Limb (tissue), 2 donors: ENCODE results near the gene BCL2L1.

Experiments
- DNase-seq, 2 donors: peaks; one replicate each; pipeline ENCODE4 v3.0.0-alpha.2; 2016; ENCODE audit errors: extremely low spot score in 2 of 2

The BCL2L1 gene

GRCh38 chr20:31693987-31694661 is 28.5 kb downstream of the BCL2L1 start:
- peak in 1 of 2 donors; percentile 58 for DNase-seq

DNA sequence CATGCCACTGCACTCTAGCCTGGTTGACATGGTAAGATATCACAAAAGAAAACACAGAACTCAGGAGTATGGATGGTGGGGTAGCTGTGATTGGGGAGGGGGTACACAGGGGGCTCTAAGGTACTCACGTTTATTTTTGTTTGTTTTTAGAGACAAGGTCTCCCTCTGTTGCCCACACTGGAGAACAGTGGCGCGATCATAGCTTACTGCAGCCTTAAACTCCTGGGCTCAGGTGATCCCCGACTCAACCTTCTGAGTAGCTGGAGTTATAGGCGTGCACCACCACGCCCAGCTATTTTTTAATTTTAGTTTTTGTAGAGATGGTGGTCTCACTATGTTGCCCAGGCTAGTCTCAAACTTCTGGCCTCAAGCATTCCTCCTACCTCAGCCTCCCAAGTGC is 29.3 kb downstream of the BCL2L1 start:
- DNase-seq: no peak

GRCh38 chr20:31691646-31692275 is 30.9 kb downstream of the BCL2L1 start:
- no peak for DNase-seq

DNA sequence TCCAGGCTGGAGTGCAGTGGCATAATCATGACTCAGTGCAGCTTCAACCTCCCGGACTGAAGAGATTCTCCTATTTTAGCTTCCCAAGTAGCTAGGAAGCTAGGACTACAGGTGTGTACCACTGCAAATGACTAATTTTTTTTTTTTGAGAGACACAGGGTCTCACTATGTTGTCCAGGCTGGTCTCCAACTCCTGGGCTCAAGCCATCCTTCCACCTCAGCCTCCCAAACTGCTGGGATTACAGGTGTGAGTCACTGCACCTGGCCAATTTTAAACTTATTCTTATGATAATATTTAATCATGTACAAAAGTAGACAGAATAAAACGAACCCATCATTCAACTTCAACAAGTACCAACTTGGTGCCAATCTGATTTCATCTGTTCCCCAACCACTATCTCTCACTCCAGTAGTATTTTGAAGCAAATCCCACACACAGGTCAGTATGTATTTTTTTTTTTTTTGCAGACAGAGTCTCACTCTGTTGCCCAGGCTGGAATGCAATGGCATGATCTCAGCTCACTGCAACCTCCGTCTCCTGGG is 32.5 kb downstream of the BCL2L1 start:
- DNase-seq: no peak

- no peak for DNase-seq
Measured at GRCh38 chr20:31689141-31689540, 33.5 kb downstream of the BCL2L1 start.

DNA sequence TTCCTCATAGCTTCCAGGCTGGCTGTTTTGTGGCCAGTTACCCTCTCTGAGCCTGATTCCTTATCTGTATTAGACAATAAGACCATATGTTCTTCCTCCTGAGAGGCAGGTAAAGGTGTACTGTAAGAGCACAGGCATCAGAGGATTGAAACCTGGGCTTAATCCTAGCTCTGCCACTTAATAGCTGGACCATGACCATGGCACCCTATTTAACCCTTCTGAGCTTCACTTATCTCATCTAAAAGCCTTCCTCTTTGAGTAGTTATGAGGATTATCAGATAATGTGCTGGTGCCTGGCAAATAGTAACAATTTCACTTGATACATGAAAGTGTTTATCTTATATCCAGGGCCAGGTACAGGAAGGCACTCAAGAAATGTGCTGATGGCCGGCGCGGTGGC is 34.9 kb downstream of the BCL2L1 start:
- DNase-seq: no peak

DNA sequence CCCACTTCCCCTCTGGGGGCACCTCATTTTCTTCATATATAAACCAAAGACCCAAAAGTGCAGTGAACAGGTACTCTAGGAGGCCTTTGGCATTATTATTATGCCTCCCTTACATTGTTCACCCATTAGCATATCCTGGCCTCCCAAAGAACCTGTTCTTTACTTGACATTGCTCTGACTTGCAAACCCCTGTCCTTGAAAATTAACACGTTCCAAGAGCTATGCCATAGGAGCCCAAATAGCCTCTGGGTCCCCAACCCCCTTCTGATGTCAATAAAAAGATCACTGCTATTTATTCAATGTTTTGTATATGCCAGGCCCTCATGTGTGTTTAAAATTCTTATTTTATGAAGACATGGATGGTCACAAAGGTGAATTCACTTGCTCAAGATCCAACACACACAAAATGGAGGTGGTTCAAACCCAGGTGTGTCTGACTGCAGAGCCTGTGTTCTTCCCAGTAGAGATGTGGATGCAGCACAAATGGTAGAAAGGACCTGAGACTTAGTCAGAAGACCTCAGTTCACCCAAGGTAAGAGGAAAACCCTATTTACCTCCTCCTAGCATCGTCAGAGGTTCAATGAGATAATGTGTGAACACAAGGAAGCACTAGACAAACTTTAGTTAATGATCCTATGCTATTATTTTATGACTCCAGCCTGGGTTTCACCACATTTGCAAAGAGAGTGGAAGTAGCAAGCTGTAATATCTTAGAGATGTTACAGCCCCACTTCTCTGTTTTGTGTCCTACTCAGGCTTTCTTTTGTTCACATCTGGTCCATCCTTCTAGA is 36.6 kb downstream of the BCL2L1 start:
- no peak for DNase-seq

DNA sequence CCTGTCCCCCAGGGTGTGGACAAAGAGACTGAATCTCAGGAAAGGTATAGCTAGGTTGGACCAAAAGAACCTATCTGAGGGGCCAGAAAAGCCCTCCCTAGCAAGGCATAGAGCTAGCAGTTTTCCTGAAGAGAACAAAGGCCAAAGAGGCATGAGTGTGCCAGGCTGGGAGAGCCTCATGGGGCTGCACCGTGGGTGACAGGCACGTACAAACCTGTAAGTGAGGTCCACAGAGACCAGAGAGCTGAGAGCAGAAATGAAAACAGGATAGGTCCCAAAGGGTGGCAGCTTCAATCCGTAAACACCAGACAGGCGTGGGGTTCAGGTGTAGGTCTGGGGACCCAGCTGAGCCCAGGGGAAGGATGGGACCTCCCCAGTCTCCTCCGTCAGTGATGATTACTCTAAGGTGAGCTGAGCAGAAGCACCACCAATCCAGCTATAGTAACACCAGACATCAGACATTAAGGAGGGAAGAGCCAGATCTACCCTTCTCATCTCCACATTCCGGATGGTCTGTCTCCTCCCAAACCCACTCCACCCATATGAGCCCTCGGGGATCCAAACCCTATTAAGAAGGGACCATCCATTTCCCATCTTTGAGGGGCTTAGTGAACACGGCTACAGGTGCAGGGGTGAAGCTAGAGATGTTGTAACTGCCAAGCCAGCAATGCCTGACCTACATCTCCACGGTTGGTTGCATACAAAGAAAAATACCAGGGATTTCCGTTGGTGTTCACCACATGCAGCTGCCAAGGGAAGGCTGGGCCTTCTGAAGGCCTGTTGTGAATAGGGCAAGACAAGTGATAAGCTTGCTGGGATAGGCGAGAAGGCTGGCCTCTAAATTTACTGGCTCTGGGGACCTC is 38.3 kb downstream of the BCL2L1 start:
- DNase-seq: no peak

DNA sequence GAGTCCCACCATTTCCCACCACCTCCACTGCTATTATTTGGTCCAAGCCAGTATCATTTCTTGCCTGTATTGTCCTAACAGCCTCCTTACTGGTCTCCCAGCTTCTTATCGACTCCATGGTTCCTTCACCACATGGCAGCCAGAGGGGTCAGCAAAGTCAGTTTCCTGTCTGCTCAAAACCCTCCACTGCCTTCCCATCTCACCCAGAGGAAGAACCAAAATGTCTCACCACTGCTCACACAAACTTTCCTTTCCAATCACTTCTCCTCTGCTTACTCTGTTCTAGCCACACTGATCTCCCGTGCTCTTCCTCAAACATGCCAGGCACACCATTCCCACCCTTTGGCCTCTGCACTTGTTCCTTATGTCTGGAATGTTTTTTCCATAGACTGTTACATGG is 39.7 kb downstream of the BCL2L1 start:
- DNase-seq: no peak

DNA sequence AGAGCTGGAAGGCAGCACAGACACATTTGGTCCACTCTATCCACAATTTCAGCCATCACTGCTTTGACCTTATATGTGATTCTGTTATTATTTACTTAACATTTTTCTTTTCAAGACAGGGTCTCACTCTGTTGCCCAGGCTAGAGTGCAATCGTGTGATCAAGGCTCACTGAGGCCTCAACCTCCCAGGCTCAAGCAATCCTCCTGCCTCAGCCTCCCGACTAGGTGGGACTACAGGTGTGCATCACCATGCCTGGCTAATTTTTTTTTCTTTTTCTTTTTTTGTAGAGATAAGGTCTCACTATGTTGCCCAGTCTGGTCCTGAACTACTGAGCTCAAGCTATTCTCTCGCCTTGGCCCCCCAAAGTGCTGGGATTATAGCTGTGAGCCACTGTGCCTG is 40.3 kb downstream of the BCL2L1 start:
- no peak for DNase-seq

DNA sequence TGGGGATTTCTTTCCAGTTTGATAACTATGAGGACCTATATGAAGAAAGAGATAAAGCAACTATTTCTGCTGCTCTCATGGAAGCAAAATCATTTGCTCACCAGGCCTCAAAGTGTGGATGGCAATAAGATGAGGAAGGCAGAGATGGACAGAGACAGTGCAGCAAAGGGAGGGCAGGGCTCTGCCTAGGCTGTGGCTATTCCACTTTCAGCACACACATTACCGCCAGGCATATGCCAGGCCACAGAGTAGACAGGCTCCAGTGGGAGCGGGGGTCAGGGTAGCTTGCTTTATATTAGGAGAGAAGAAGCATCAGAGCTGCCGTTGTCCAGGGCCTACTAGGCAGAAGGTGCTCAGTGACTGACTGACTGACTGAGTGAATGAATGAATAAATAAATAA is 40.9 kb downstream of the BCL2L1 start:
- no peak for DNase-seq

DNA sequence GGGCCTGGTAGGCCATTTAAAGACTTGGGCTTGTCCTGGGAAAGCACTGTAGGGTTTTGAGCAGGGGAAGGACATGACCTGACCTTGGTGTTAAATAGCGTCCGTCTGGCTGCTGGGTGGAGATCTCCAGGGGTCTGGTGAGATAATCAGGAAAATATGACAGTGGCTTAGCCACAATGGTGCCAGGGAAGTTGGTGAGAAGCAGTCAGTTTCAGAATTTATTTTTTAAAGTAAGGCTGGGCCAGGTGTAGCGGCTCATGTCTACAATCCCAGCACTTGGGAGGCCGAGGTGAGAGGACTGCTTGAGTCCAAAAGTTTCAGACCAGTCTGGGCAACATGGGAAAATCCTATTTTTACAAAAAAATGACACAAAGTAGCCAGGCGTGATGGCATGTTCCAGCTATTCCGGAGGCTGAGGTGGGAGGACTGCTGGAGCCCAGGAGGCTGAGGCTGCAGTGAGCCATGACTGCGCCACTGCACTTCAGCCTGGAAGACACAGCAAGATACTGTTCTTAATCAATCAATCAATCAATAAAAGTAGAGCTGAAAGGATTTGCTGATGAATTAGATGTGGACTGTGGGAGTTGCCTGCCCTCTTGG is 41.4 kb downstream of the BCL2L1 start:
- DNase-seq: no peak

DNA sequence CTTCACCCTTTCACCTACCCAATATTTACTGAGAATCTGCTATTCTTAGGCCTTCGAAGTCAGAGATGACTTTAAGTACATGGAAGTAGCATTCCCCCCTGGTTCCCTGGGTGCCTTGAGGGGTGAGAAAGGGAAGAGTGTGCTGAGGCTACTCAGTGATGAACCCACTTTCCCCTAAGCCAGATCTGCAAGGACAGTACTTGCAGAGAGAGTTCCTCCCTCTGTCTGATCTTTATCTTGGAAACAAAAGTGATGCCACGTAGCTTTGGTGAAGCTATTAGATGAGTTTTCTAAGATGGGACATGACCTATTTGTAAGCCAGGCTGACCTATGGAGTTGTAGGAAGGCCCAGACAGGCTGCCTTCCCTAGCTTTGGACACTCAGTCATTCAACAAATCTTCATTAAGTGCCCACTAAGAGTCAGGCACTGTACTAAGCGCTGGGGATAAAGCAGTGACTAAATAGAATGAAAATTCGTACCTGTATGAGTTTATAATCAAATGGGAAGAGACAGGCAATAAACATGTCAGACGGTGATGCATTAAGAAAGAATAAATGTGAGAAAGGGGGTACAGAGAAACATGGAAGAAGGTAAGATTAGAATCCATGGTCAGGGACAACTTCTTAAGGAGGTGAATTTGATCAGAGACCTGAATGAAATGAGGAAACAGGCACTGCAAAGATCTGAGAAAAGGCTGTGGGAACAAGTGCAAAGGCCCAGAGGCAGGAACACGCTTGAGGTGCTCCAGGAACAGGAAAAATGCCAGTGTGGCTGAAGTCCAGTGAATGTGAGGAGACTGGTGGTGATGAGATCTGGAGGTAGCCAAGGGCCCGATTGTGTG is 42.2 kb downstream of the BCL2L1 start:
- no peak for DNase-seq

GRCh38 chr20:31679357-31680285 is 43.0 kb downstream of the BCL2L1 start:
- no peak for DNase-seq

- DNase-seq: no peak
Measured at GRCh38 chr20:31678389-31679356, 44.0 kb downstream of the BCL2L1 start.

- no peak for DNase-seq
Measured at GRCh38 chr20:31677553-31678260, 45.0 kb downstream of the BCL2L1 start.

- no peak for DNase-seq
Measured at GRCh38 chr20:31676609-31676989, 46.1 kb downstream of the BCL2L1 start.
